GM18507 (cell line): Measurements from ENCODE around the gene MAGEL2.

ENCODE experiments used
- DNase-seq: peaks from one replicate; pipeline ENCODE4 v3.0.0; 2011; ENCODE audit warnings: low read depth; ENCODE audit not compliant: insufficient read length; ENCODE audit errors: extremely low spot score
- FAIRE-seq: peaks from 2 replicates; lab custom pipeline; 2011; peaks lifted over from hg19 to GRCh38; lab: Jason Lieb, UNC

The MAGEL2 gene

GRCh38 chr15:23647421-23648370 lies at the start of gene MAGEL2:
MAGEL2 (minus strand) TSS chr15:23647867; CDS start chr15:23647742, 125 bp downstream.
- DNase-seq (no peak), FAIRE-seq (no peak)

GRCh38 chr15:23695282-23695681 lies 47.6 kb upstream of the MAGEL2 start:
- DNase-seq (no peak), FAIRE-seq (no peak)

DNA sequence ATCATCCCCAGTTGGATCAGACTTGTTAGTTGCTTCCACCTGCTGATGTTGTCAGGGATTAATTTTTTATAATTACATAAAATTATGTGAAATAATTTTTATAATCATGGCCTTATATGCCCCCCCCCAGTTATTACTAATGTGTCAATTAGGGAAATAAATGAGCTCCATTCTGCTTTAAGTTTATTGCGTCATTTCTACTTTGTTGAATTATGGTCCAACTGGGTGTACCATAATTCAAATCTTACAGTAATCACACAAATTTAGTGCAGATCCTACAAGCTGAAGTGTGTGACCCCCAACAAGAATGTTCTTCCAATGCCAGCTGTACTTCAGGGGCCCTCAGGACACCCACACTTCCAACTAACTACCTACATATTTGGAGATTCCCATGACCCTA lies 46.9 kb upstream of the MAGEL2 start:
- DNase-seq (no peak), FAIRE-seq (no peak)

GRCh38 chr15:23690450-23690852 lies 42.8 kb upstream of the MAGEL2 start:
- DNase-seq (no peak), FAIRE-seq (no peak)

- DNase-seq (no peak), FAIRE-seq (no peak)
Observed at GRCh38 chr15:23690015-23690414, 42.3 kb upstream of the MAGEL2 start.

GRCh38 chr15:23687143-23687470 lies 39.4 kb upstream of the MAGEL2 start, which contains the start of gene NDN:
NDN (minus strand) TSS chr15:23687305; CDS start chr15:23687217, 88 bp downstream.
- no peak for FAIRE-seq
- no peak for DNase-seq

DNA sequence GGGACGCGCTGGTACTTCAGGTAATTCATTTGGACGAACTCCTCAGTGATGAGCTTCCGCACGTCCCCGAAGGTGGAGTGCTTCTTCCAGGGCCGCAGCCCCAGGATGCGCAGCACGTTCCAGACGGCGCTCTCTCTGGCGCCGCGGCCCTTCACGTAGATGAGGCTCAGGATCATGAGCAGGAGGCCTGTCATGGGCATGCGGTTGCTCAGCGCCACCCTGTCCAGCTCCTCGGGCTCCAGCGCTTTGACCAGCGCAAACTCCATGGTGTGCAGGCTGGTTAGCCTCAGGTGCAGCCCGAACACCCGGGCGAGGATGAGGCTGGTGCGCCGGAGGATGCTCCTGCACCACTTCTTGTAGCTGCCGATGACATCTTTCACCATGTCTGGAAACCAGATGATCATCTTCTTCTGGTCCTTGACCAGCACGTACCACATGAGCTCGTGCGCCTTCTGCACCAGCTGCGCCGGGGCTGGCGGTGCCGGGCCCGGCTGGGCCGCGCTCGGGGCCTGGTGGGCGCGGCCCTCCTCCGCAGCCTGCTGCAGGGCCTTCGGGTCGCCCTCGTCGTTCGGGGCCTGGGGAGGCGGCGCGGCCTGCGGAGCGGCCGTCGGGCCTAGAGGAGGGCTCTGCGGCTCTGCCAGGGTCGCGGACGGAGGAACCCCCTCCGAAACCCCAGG lies 38.9 kb upstream of the MAGEL2 start:
- FAIRE-seq (no peak), DNase-seq (no peak)

DNA sequence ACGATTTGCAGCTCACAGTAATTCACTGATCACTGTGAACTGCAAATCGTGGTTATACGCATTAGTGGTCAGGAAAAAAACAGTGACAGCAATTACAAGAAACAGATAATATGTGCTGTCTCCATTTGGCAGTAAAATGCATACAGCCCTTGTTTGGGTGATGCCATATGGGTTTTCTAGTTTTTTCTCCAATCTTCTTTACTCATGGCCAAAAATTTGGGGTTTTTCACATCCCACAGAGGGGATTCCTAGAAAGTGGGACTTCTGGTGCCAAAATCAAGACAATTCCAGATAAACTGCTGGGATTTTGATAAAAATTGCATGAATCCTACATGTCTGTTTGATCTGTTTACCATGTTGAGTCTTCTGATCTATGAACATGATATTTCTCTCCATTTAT lies 23.8 kb upstream of the MAGEL2 start:
- DNase-seq (no peak), FAIRE-seq (no peak)

- DNase-seq = no peak
- no peak for FAIRE-seq
Observed at GRCh38 chr15:23670970-23671369, 23.3 kb upstream of the MAGEL2 start.

GRCh38 chr15:23663232-23663631 lies 15.6 kb upstream of the MAGEL2 start:
- FAIRE-seq (no peak), DNase-seq (no peak)

DNA sequence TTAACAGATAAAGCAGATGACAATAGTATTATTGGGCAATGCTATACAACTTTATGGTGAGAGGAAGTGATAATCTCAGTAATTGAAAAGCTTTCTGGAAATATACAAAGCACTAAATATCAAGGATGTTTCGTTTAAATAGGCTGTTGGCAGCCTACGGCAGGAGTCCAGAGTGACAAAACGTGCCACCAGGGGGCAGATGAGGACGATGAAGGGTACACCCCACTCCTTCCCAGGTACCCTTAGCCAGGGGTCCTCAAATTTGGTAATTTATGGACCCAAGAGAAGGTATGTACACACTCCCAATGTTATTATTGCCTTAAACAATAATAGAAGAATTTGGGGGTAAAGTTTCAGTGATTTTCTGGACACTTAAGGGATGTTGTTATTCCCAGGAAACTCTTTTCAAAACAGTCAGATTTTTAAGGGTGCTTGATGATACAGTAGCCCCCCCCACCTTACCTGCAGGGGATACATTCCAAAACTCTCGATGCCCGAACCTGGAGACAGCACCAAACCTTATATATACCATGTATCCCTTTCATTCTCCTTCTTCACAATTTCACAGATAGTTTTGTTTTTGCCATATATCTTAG lies 1.4 kb upstream of the MAGEL2 start:
- DNase-seq (no peak), FAIRE-seq (no peak)

DNA sequence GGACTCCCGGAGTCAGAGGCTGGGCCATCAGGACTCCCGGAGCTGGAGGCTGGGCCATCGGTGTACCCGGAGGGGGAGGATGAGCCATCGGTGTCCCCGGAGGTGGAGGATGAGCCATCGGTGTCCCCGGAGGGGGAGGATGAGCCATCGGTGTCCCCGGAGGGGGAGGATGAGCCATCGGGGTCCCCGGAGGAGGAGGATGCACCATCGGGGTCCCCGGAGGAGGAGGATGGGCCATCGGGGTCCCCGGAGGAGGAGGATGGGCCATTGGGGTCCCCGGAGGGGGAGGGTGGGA lies 719 bp downstream of the MAGEL2 start:
- FAIRE-seq = no peak
- DNase-seq = no peak

DNA sequence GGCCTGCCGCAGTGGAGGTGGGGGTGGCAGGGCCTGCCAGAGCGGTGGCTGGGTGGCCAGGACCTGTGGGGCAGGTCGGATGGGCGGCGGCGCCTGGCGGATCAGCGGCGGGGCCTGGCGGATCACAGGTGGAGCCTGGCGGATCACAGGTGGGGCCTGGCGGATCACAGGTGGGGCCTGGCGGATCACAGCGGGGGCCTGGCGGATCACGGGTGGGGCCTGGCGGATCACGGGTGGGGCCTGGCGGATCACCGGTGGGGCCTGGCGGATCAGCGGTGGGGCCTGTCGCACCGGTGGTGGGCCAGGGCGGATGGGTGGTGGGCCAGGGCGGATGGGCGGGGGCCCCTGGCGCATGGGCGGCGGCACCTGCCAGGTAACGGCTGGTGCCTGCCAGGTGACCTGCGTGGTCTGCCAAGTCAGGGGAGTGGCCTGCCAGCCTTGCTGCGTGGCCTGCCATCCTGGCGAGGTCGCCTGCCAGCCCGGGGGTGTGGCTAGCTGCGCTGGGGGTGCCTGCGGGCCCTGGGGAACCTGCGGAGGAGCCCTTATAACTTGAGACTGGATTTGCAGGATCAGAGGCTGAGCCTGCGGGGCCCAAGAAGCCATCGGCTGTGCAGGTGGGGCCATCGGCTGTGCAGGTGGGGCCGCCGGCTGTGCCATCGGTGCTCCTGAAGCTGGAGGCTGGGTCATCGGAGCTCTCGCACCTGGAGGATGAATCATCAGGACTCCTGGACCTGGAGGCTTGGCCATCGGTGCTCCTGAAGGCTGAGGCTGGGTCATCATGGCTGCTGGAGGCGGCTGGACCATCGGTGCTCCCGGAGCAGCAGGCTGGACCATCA lies 1.3 kb downstream of the MAGEL2 start:
- no peak for DNase-seq

GRCh38 chr15:23645371-23646164 lies 2.1 kb downstream of the MAGEL2 start:
- no peak for FAIRE-seq
- DNase-seq = no peak

More for the DNA sequence above, 1.3 kb downstream of the MAGEL2 start:
- no peak for FAIRE-seq

GRCh38 chr15:23644829-23645228 lies 2.8 kb downstream of the MAGEL2 start:
- FAIRE-seq (no peak), DNase-seq (no peak)

- no peak for FAIRE-seq
- no peak for DNase-seq
Observed at GRCh38 chr15:23642413-23643044, 5.1 kb downstream of the MAGEL2 start.

DNA sequence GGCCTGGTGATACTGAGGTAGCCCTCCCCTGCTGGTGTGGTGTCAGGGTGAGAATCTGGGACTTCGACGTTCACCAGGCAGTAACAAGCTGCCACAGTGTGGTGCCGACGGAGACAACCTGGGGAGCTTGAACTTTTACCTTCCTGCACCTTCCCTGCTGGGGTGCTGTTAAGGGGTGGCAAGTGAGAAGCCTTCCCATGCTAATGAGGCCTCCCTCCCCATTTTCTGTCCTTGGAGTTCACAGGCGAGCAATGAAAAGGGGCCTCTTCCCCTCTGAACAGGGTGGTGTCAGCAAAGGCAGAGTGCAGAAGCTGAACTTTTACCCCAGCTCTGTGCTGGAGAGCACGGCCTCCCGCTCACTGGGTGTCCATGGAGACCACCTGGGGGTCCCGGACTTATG lies 13.5 kb downstream of the MAGEL2 start:
- FAIRE-seq = no peak
- DNase-seq = no peak

DNA sequence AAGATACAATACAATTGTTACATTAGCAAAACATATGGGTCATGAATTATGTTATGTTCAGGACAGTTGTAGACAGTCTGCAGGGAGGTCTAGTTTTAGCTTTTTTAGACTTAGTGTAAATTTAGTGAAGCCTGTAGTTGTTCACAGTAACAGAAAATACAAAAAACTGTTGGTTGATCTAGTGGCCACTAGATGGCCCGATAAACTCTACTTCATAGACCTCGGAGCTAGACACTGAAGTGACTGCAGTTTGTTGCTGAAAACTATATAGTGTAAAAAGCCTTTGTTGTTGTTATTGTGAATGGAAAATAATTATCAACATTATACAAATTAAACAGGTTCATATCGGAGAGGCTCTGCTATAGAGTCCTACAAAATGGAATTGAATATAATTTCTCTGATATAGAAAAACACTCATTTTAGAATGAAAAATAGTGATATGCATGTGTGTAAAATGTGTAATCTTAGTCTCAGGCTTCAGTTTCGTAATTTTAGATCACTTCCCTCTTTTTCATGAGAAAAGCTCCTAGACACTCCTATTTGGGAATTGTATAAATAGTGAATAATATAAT lies 18.3 kb downstream of the MAGEL2 start:
- DNase-seq = no peak
- no peak for FAIRE-seq
